Kidney tubule cell (primary cell): ENCODE data around the gene SCGB1D1.
A peak's percentile ranks its signal among the peaks of the same experiment; 100 is the strongest.

Experiments
- DNase-seq: peaks from one replicate; pipeline ENCODE4 v3.0.0-alpha.2; 2018; ENCODE audit warnings: low spot score

Gene SCGB1D1

GRCh38 chr11:62233730-62234129, 43.7 kb downstream of the SCGB1D1 start:
- DNase-seq, result no peak

GRCh38 chr11:62236187-62236586, 46.2 kb downstream of the SCGB1D1 start:
- no peak for DNase-seq

- no peak for DNase-seq
Observed at GRCh38 chr11:62237499-62237898, 47.5 kb downstream of the SCGB1D1 start.

- no peak for DNase-seq
Observed at GRCh38 chr11:62238151-62238550, 48.1 kb downstream of the SCGB1D1 start.

- no peak for DNase-seq
Observed at GRCh38 chr11:62241095-62241494, 51.1 kb downstream of the SCGB1D1 start.

- DNase-seq, result peak; percentile 77
Observed at GRCh38 chr11:62242021-62242420, 52.0 kb downstream of the SCGB1D1 start, which contains the start of gene SCGB1D2. Gene SCGB1D2, plus strand, starts transcription at chr11:62242239. Its CDS starts 69 bp downstream, at chr11:62242308.
